ENCODE measurements around the gene RHOH. TPM values are rescaled to one million over a fixed set of nuclear protein-coding genes. Genes with fewer than 3 reads are reported as not detected.
A peak's percentile ranks its signal among the peaks of the same experiment; 100 is the strongest.

Gene RHOH
- total RNA-seq, 3 donors from 2014 or later (not counting 1 experiment from before 2014, with no cell fraction given): 195 to 233 (median 195) TPM

GRCh38 chr4:40190880-40191815 is 5.7 kb upstream of the RHOH start:
- Histone ChIP-seq H3K9me3 (ENCODE audit: control insufficient read depth, insufficient read depth, low read length) (no peaks in the 10 kb centered on the region), H3K4me3 (ENCODE audit: low read length) (no peak overlapping the region), H3K27ac (ENCODE audit: low read length) (no peak overlapping the region), H3K27me3 (ENCODE audit: control insufficient read depth, insufficient read depth, low read length) (no peaks in the 10 kb centered on the region), H3K4me1 (ENCODE audit: control insufficient read depth, insufficient read depth, low read length) (peaks cover 36% of the 10 kb centered on the region), H3K36me3 (ENCODE audit: control insufficient read depth, insufficient read depth, low read length) (no peaks in the 10 kb centered on the region)
- H3K36me3 Mint-ChIP-seq: no peaks in the 10 kb centered on the region
- peaks cover 35% of the 10 kb centered on the region in 2 donors for H3K4me1 Mint-ChIP-seq
- ATAC-seq (no peak), DNase-seq (peak in 1 of 2 donors; percentile 66)
- no peaks in the 10 kb centered on the region for H3K9me3 Mint-ChIP-seq
- TF ChIP-seq, protein P1, sequence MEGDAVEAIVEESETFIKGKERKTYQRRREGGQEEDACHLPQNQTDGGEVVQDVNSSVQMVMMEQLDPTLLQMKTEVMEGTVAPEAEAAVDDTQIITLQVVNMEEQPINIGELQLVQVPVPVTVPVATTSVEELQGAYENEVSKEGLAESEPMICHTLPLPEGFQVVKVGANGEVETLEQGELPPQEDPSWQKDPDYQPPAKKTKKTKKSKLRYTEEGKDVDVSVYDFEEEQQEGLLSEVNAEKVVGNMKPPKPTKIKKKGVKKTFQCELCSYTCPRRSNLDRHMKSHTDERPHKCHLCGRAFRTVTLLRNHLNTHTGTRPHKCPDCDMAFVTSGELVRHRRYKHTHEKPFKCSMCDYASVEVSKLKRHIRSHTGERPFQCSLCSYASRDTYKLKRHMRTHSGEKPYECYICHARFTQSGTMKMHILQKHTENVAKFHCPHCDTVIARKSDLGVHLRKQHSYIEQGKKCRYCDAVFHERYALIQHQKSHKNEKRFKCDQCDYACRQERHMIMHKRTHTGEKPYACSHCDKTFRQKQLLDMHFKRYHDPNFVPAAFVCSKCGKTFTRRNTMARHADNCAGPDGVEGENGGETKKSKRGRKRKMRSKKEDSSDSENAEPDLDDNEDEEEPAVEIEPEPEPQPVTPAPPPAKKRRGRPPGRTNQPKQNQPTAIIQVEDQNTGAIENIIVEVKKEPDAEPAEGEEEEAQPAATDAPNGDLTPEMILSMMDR (IDR thresholded peaks at IDR 0.05): no peak
- no peaks in the 10 kb centered on the region for H3K27me3 Mint-ChIP-seq (ENCODE audit: low read depth in 2 of 2)
- peak overlapping the region in 1 of 2 donors; percentile 100 for H3K27ac Mint-ChIP-seq
- 77% methylated on average over 13 of the region's 14 CpGs for WGBS (ENCODE audit: insufficient coverage)
- peak overlapping the region; percentile 11 for H3K4me3 Mint-ChIP-seq
- intact Hi-C loops (cut with micrococcal nuclease): no loop called here

- Mint-ChIP-seq H3K27ac (peak overlapping the region; percentile 99 to 100), H3K4me1 (peaks cover 41 to 44% of the 10 kb centered on the region in 2 donors), H3K9me3 (no peaks in the 10 kb centered on the region), H3K4me3 (peak overlapping the region; percentile 84), H3K36me3 (peaks cover under 1% of the 10 kb centered on the region), H3K27me3 (ENCODE audit: low read depth in 2 of 2) (no peaks in the 10 kb centered on the region)
- Histone ChIP-seq H3K27me3 (ENCODE audit: control insufficient read depth, insufficient read depth, low read length) (no peaks in the 10 kb centered on the region), H3K27ac (ENCODE audit: low read length) (peak overlapping the region; percentile 82), H3K36me3 (ENCODE audit: control insufficient read depth, insufficient read depth, low read length) (no peaks in the 10 kb centered on the region), H3K9me3 (ENCODE audit: control insufficient read depth, insufficient read depth, low read length) (no peaks in the 10 kb centered on the region), H3K4me1 (ENCODE audit: control insufficient read depth, insufficient read depth, low read length) (peaks cover 42% of the 10 kb centered on the region), H3K4me3 (ENCODE audit: low read length) (peak overlapping the region; percentile 20)
- intact Hi-C loops (cut with micrococcal nuclease): no loop called here
- TF ChIP-seq, protein P1 (IDR thresholded peaks at IDR 0.05): no peak
- ATAC-seq (no peak), DNase-seq (peak in 1 of 2 donors; percentile 34)
- WGBS (ENCODE audit: insufficient coverage): 66% methylated on average over 7 of the region's 8 CpGs
Measured at GRCh38 chr4:40192114-40193015, 4.5 kb upstream of the RHOH start.

GRCh38 chr4:40193016-40193571 is 3.7 kb upstream of the RHOH start:
- Histone ChIP-seq H3K36me3 (ENCODE audit: control insufficient read depth, insufficient read depth, low read length) (no peaks in the 10 kb centered on the region), H3K4me1 (ENCODE audit: control insufficient read depth, insufficient read depth, low read length) (peaks cover 42% of the 10 kb centered on the region), H3K27ac (ENCODE audit: low read length) (peak overlapping the region; percentile 82), H3K4me3 (ENCODE audit: low read length) (peak overlapping the region; percentile 20), H3K9me3 (ENCODE audit: control insufficient read depth, insufficient read depth, low read length) (no peaks in the 10 kb centered on the region), H3K27me3 (ENCODE audit: control insufficient read depth, insufficient read depth, low read length) (no peaks in the 10 kb centered on the region)
- intact Hi-C loops (cut with micrococcal nuclease): no loop called here
- peaks cover 8% of the 10 kb centered on the region for H3K36me3 Mint-ChIP-seq
- WGBS (ENCODE audit: insufficient coverage): 41% methylated on average over 4 of the region's 11 CpGs
- DNase-seq: peak in 1 of 2 donors; percentile 77
- peak overlapping the region; percentile 84 for H3K4me3 Mint-ChIP-seq
- ATAC-seq: no peak
- peaks cover 45 to 51% of the 10 kb centered on the region in 2 donors for H3K4me1 Mint-ChIP-seq
- peak overlapping the region; percentile 99 to 100 for H3K27ac Mint-ChIP-seq
- no peaks in the 10 kb centered on the region for H3K9me3 Mint-ChIP-seq
- H3K27me3 Mint-ChIP-seq (ENCODE audit: low read depth in 2 of 2): no peaks in the 10 kb centered on the region
- TF ChIP-seq, protein P1 (IDR thresholded peaks at IDR 0.05): no peak
